Nephron (organoid): ENCODE measurements around the gene MAST3.

Experiments
- H3K27ac Mint-ChIP-seq, 3 experiments: 2 replicates each; pipeline ENCODE4 v1.8.0; 2020; ENCODE audit warnings: mixed read lengths in 3 of 3, mild to moderate bottlenecking in 2 of 3, moderate library complexity in 1 of 3
- H3K27me3 Mint-ChIP-seq: 2 replicates; pipeline ENCODE4 v1.8.0; 2021; ENCODE audit warnings: low read depth, mild to moderate bottlenecking, moderate library complexity, mixed read lengths
- H3K36me3 Mint-ChIP-seq: 2 replicates; pipeline ENCODE4 v1.8.0; 2020; ENCODE audit warnings: low read depth, mixed read lengths
- H3K4me1 Mint-ChIP-seq: 2 replicates; pipeline ENCODE4 v1.8.0; 2020; ENCODE audit warnings: mixed read lengths
- H3K4me3 Mint-ChIP-seq, 3 experiments: 2 replicates each; pipeline ENCODE4 v1.8.0; 2020; ENCODE audit warnings: mild to moderate bottlenecking in 3 of 3, mixed read lengths in 3 of 3, moderate library complexity in 2 of 3
- H3K9me3 Mint-ChIP-seq: 2 replicates; pipeline ENCODE4 v1.8.0; 2020; ENCODE audit warnings: mixed read lengths
- TF ChIP-seq, protein P1 (sequence below), 3 experiments: fragments of 200-600 bp; sonication (generic); IDR thresholded peaks; one replicate each; pipeline ENCODE4 v1.5.0; 2021; ENCODE audit warnings: antibody characterized with exemption in 3 of 3; ENCODE audit not compliant: unreplicated experiment in 3 of 3

Gene MAST3

DNA sequence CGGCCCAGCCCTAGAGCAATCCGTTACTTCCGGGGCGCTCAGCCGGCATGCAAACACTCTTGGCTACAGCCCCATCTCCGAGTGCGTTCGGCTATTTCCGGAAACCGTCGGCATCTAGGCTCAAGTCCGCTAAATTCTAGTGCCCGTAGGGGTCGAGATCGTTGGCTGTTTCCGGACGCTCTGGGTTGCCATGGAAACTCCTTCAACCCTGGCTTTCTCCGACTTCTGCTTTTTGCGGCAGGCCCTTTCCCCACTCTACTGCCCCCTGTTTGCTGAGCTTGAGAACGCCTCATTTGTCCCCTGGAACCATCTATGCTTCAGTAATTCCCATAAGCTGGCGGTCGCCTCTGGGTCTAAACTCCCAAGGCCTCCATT, 54.9 kb downstream of the MAST3 start:
- Mint-ChIP-seq H3K4me1 (peaks cover 23% of the 10 kb centered on the region), H3K4me3 (peak overlapping the region; percentile 83 to 87 (median 86)), H3K27me3 (no peaks in the 10 kb centered on the region), H3K27ac (peak overlapping the region; percentile 96 to 98 (median 97)), H3K9me3 (no peaks in the 10 kb centered on the region), H3K36me3 (peaks cover 11% of the 10 kb centered on the region)
- TF ChIP-seq, protein P1, sequence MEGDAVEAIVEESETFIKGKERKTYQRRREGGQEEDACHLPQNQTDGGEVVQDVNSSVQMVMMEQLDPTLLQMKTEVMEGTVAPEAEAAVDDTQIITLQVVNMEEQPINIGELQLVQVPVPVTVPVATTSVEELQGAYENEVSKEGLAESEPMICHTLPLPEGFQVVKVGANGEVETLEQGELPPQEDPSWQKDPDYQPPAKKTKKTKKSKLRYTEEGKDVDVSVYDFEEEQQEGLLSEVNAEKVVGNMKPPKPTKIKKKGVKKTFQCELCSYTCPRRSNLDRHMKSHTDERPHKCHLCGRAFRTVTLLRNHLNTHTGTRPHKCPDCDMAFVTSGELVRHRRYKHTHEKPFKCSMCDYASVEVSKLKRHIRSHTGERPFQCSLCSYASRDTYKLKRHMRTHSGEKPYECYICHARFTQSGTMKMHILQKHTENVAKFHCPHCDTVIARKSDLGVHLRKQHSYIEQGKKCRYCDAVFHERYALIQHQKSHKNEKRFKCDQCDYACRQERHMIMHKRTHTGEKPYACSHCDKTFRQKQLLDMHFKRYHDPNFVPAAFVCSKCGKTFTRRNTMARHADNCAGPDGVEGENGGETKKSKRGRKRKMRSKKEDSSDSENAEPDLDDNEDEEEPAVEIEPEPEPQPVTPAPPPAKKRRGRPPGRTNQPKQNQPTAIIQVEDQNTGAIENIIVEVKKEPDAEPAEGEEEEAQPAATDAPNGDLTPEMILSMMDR (IDR thresholded peaks at IDR 0.05; ENCODE audit: unreplicated experiment in 3 of 3): peak; percentile 70 to 85 (median 80)

DNA sequence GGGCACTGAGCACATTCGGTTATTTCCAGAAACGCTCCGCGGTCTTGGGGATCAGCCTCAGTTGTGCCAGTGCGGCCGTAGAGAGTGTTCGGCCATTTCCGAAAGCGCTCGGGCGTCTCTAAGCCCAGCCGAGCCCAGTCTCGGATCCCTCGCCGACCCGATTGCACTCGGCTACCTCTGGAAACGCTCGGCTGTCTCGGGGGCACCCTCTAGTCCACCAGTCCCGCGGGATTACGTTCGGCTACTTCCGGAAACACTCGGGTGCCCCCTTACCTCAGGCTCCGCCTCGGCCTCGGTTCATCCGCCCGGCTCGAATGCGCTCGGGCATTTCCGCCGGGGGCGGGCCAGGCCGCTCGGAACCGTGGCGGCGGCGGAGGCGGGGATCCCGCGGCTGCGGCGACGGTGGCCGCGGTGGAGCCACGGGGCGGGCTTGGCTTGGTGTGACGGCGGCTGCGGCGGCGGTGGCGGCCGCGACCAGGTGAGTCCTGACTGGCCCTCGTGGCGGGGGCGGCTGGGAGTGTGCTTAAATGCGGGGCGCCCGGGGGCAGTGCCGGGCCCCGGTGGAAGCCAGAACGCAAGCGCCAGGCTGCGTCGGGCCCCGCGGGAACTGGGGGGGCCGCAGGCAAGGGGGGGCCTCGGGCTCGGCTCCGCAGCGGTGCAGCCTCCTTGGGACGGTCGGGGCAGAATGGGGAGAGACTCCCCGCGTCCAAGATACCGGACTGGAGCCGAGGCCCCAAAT, 55.4 kb downstream of the MAST3 start, which contains the start of gene PIK3R2:
TSS of gene PIK3R2 (plus strand) at position 347 of the 739 bp plus-strand sequence. CDS start 2,717 bp downstream, outside the sequence.
- Mint-ChIP-seq H3K27me3 (no peaks in the 10 kb centered on the region), H3K4me1 (peaks cover 23% of the 10 kb centered on the region), H3K9me3 (no peaks in the 10 kb centered on the region), H3K27ac (peak within 1 kb of the TSS; percentile 96 to 98 (median 97)), H3K36me3 (peaks cover 8% of the 10 kb centered on the region), H3K4me3 (peak within 1 kb of the TSS; percentile 87 to 91 (median 91))
- TF ChIP-seq, protein P1 (IDR thresholded peaks at IDR 0.05; ENCODE audit: unreplicated experiment in 3 of 3): no peak

DNA sequence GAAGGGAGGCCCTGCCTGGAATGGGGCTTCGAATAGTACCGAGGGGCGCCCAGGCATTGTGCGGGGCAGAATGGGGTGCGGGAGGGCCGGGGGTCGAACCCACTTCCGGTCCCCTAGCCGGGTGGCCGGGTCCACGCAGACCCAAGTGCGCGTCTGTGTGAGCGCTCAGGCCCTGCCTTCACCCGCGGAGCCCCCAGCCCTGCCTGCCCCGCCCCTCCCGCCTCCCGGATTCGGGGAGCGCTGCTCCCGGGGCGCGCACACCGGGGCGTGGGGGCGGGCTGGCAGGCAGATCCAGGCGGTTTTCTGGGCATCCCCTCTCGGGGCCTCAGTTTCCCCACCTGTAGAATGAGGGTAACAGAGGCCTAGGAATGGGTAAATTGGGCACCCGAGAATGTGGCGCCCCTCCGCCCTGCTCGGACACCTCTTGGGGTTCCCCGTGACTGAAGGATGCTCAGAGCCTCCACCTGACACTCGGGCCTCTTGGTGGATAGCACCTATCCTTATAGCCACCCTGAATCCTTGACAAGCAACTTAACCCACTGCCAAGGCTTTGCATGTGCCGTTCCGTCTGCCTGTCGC, 56.1 kb downstream of the MAST3 start:
- TF ChIP-seq, protein P1 (IDR thresholded peaks at IDR 0.05; ENCODE audit: unreplicated experiment in 3 of 3): no peak
- Mint-ChIP-seq H3K36me3 (peaks cover 8% of the 10 kb centered on the region), H3K27me3 (no peaks in the 10 kb centered on the region), H3K27ac (peak overlapping the region; percentile 73 to 84 (median 80)), H3K4me1 (peaks cover 23% of the 10 kb centered on the region), H3K9me3 (no peaks in the 10 kb centered on the region), H3K4me3 (peak overlapping the region; percentile 87 to 91 (median 91))

DNA sequence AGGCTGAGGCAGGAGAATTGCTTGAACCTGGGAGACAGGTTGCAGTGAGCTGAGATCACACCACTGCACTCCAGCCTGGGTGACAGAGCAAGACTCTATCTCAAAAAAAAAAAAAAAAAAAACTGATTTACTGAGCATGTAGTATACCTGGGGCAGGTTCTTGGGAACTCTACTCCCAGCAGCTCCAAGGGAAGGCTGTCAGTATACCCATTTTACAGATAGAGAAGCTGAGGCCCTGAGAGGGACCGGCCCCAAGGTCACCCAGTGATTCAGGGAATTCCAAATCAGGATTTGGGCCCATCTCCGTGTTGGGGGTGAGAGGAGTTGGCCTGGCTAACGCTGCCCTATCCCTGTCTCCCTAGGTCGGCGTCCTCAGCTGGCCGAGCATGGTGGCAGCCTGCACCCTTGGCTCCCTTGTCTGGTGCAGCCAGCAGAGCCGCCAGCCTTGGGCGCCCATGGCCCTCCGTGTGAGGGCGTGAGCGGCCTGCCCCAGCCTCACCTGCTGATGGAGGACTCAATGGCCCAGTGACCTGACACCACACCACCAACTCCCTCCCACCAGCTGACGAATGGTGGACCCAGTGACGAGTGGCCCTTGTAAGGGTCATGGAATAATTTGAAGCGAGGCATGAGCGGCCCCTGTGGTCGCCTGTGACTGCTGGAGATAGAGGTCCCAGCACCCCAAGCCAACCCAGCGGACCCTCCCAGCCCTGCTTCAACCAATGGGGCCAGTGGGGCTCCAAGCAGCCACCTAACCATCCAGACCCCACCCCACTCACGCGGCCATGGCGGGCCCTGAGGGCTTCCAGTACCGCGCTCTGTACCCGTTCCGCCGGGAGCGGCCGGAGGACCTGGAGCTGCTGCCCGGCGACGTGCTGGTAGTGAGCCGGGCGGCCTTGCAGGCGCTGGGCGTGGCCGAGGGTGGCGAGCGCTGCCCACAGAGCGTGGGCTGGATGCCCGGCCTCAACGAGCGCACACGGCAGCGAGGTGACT, 57.8 kb downstream of the MAST3 start:
- TF ChIP-seq, protein P1 (IDR thresholded peaks at IDR 0.05; ENCODE audit: unreplicated experiment in 3 of 3): no peak
- Mint-ChIP-seq H3K9me3 (no peaks in the 10 kb centered on the region), H3K27me3 (no peaks in the 10 kb centered on the region), H3K27ac (no peak overlapping the region), H3K4me3 (peak overlapping the region; percentile 60 to 87 (median 68)), H3K36me3 (peaks cover 10% of the 10 kb centered on the region), H3K4me1 (peaks cover 25% of the 10 kb centered on the region)

DNA sequence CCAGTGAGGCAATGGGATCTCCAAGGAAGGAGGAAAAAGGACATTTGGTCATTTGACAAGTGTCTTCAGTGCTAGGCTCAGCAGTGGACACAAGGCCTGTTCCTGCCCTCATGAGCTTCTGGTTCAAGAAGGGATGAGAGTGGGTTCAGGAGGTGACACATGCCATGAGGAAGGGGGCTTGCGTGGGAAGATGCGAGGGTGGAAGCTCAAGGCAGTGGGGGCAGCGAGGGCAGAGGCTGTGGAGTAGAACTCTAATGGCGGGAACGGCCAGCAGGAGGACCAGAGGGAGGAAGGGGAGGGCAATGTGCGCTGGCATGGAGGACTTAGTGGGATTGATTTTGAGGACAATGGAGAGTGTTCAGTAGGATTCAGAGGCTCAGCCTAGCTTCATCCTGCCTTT, 58.7 kb downstream of the MAST3 start:
- no peaks in the 10 kb centered on the region for H3K9me3 Mint-ChIP-seq
- no peaks in the 10 kb centered on the region for H3K27me3 Mint-ChIP-seq
- H3K27ac Mint-ChIP-seq: peak overlapping the region; percentile 73 to 86 (median 82)
- peaks cover 11% of the 10 kb centered on the region for H3K36me3 Mint-ChIP-seq
- TF ChIP-seq, protein P1 (IDR thresholded peaks at IDR 0.05; ENCODE audit: unreplicated experiment in 3 of 3): no peak
- peaks cover 27% of the 10 kb centered on the region for H3K4me1 Mint-ChIP-seq
- H3K4me3 Mint-ChIP-seq: peak overlapping the region; percentile 34 to 53 (median 39)
